ENCODE measurements around the gene CENPX. TPM values are rescaled to one million over a fixed set of nuclear protein-coding genes. Genes with fewer than 3 reads are reported as not detected.

CENPX gene
- total and polyA plus RNA-seq, 8 donors: 42.9 to 77.7 (median 49.8) TPM

GRCh38 chr17:81977211-81977808, 45.4 kb downstream of the CENPX start, which contains the start of gene ASPSCR1:
Gene ASPSCR1 (plus strand): TSS chr17:81977629. CDS start chr17:81977647, 18 bp downstream.
- DNase-seq: peak; percentile 91 to 97 (median 94)
- no peaks in the 10 kb centered on the region for H3K27me3 ChIP-seq
- TF ChIP-seq, protein P1, sequence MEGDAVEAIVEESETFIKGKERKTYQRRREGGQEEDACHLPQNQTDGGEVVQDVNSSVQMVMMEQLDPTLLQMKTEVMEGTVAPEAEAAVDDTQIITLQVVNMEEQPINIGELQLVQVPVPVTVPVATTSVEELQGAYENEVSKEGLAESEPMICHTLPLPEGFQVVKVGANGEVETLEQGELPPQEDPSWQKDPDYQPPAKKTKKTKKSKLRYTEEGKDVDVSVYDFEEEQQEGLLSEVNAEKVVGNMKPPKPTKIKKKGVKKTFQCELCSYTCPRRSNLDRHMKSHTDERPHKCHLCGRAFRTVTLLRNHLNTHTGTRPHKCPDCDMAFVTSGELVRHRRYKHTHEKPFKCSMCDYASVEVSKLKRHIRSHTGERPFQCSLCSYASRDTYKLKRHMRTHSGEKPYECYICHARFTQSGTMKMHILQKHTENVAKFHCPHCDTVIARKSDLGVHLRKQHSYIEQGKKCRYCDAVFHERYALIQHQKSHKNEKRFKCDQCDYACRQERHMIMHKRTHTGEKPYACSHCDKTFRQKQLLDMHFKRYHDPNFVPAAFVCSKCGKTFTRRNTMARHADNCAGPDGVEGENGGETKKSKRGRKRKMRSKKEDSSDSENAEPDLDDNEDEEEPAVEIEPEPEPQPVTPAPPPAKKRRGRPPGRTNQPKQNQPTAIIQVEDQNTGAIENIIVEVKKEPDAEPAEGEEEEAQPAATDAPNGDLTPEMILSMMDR (IDR thresholded peaks at IDR 0.05): no peak
- ATAC-seq: peak; percentile 95
- intact Hi-C loops (cut with DNase I): no loop called here
- H3K9me3 ChIP-seq: peaks cover 0 to 5% of the 10 kb centered on the region in 2 donors
- H3K36me3 ChIP-seq: peaks cover 0 to 5% of the 10 kb centered on the region in 2 donors
- H3K4me3 ChIP-seq: peak within 1 kb of the TSS; percentile 74 to 88
- peaks cover 10 to 35% of the 10 kb centered on the region in 2 donors for H3K4me1 ChIP-seq
- H3K27ac ChIP-seq: peak within 1 kb of the TSS; percentile 91 to 93

- Histone ChIP-seq H3K36me3 (peaks cover 0 to 5% of the 10 kb centered on the region in 2 donors), H3K27ac (peak overlapping the region; percentile 91 to 93), H3K9me3 (peaks cover 0 to 5% of the 10 kb centered on the region in 2 donors), H3K4me1 (peaks cover 10 to 35% of the 10 kb centered on the region in 2 donors), H3K27me3 (no peaks in the 10 kb centered on the region), H3K4me3 (peak overlapping the region; percentile 74 to 88)
- DNase-seq: peak in 2 of 4 donors; percentile 67 to 83
- intact Hi-C loops (cut with DNase I): no loop called here
- TF ChIP-seq, protein P1 (IDR thresholded peaks at IDR 0.05): no peak
- ATAC-seq: peak; percentile 36
These were observed 46.1 kb downstream of the CENPX start for GRCh38 chr17:81976332-81977210.

DNA sequence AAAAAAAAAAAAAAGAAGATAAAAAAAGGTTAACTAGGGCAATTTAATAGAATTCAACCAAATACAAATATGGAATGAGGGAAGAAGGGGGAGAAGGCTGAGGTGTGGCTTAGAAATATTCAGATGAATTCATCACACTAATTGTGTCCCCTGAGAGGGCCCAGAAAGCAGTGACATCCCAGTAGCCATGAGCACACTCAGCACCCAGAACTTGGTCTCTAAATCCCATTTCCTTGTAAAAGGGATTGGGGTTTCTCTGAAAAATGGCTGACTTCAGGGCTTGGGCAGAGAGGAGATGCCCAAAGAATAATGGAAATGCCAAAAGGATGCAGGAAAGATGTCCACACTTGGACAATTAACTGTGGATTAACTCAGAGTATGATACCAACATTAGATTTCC, 49.2 kb downstream of the CENPX start:
- Histone ChIP-seq H3K4me1 (peaks cover 6 to 16% of the 10 kb centered on the region in 2 donors), H3K27me3 (no peaks in the 10 kb centered on the region), H3K4me3 (no peak overlapping the region), H3K9me3 (peaks cover 0 to 5% of the 10 kb centered on the region in 2 donors), H3K27ac (no peak overlapping the region), H3K36me3 (no peaks in the 10 kb centered on the region)
- TF ChIP-seq, protein P1 (IDR thresholded peaks at IDR 0.05): no peak
- DNase-seq: no peak
- intact Hi-C loops (cut with DNase I): no loop called here
- no peak for ATAC-seq

DNA sequence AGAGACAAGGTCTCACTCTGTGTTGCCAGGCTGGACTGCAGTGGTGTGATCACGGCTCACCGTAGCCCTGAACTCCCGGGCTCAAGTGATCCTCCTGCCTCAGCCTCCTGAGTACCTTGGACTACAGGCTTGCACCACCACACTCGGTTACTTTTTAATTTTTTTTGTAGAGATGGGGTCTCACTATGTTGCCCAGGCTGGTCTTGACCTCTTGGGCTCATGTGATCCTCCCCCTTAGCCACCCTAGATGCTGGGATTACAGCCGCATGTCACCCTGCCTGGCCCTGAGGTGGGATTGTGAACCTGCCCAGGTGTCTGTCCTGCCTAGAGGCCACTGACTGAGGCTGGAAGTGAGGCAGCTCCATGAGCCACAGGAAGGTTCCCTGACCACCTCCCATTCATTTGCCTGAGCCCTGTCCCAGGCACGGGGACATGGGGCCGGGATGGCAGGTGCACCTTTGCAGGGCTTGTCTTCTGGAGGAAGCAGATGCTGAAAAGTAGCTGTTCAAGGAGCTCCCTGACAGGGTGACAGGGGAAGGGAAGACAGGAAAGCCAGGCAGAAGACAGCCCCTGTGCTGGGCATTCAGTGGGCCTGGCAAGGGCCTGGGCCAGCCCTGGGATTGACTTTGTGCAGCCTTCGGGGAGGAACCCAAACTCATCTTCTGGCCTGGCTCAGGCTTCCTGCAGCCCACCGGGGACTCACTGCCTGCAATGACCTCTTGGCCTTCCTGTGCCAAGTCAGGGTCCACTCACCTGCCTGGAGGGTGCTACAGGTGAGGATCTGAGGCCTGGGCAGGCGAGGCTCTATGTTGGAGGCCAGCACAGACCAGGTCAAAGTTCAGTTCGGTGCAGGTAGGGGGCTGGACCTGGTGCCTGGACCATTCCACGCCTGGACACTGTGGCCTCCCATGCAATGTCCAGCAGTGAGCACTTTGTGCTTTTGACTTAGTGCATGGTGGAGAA, 53.5 kb downstream of the CENPX start:
- Histone ChIP-seq H3K4me1 (peaks cover 18 to 32% of the 10 kb centered on the region in 2 donors), H3K36me3 (no peaks in the 10 kb centered on the region), H3K27me3 (peaks cover 0 to 40% of the 10 kb centered on the region in 2 donors), H3K27ac (no peak overlapping the region), H3K9me3 (peaks cover 0 to 5% of the 10 kb centered on the region in 2 donors), H3K4me3 (no peak overlapping the region)
- TF ChIP-seq, protein P1 (IDR thresholded peaks at IDR 0.05): no peak
- DNase-seq (no peak), ATAC-seq (no peak)
- intact Hi-C loops (cut with DNase I): no loop called here

Other genes with a start within 250 kb of the CENPX start
- under 1 TPM in 1 of 2 donors, not detected in 1; 0.13 TPM for gene GCGR, start 218.7 kb downstream of the CENPX start, total RNA-seq
- gene GCGR, start 218.7 kb downstream of the CENPX start, polyA plus RNA-seq (ENCODE audit: insufficient read length in 6 of 6): under 1 TPM in 4 of 6 donors, not detected in 2; 0.14 to 0.37 (median 0.29) TPM
- gene MCRIP1, start 189.6 kb downstream of the CENPX start, total RNA-seq: 10 to 100 TPM; 61.7 to 74.0 TPM
- gene MCRIP1, start 189.6 kb downstream of the CENPX start, polyA plus RNA-seq (ENCODE audit: insufficient read length in 6 of 6): 10 to 100 TPM; 67.6 to 97.6 (median 89.2) TPM
- not detected for gene PPP1R27, start 187.8 kb downstream of the CENPX start, total RNA-seq
- gene PPP1R27, start 187.8 kb downstream of the CENPX start, polyA plus RNA-seq (ENCODE audit: insufficient read length in 6 of 6): under 1 TPM in 2 of 6 donors, not detected in 4; 0.11 to 0.28 TPM
- 100 to 1,000 TPM; 851 to 935 TPM for gene P4HB, start 162.3 kb downstream of the CENPX start, total RNA-seq
- 100 to 1,000 TPM; 485 to 650 (median 511) TPM for gene P4HB, start 162.3 kb downstream of the CENPX start, polyA plus RNA-seq (ENCODE audit: insufficient read length in 6 of 6)
- 100 to 1,000 TPM; 339 to 481 TPM for gene ARHGDIA, start 151.5 kb downstream of the CENPX start, total RNA-seq
- gene ARHGDIA, start 151.5 kb downstream of the CENPX start, polyA plus RNA-seq (ENCODE audit: insufficient read length in 6 of 6): 100 to 1,000 TPM; 139 to 266 (median 174) TPM
- 10 to 100 TPM; 42.7 to 69.7 TPM for gene ALYREF, start 131.3 kb downstream of the CENPX start, total RNA-seq
- gene ALYREF, start 131.3 kb downstream of the CENPX start, polyA plus RNA-seq (ENCODE audit: insufficient read length in 6 of 6): 10 to 100 TPM; 60.4 to 85.9 (median 68.0) TPM
- gene ANAPC11, start 131.2 kb downstream of the CENPX start, total RNA-seq: 100 to 1,000 TPM; 121 to 124 TPM
- 100 to 1,000 TPM in 1 of 6 donors, 10 to 100 TPM in 5; 64.2 to 100 (median 82.8) TPM for gene ANAPC11, start 131.2 kb downstream of the CENPX start, polyA plus RNA-seq (ENCODE audit: insufficient read length in 6 of 6)
- under 1 TPM; 0.26 to 0.60 TPM for gene NPB, start 120.6 kb downstream of the CENPX start, total RNA-seq
- gene NPB, start 120.6 kb downstream of the CENPX start, polyA plus RNA-seq (ENCODE audit: insufficient read length in 6 of 6): 1 to 10 TPM in 5 of 6 donors, under 1 TPM in 1; 0.90 to 2.1 (median 1.4) TPM
- 10 to 100 TPM; 38.0 to 57.7 TPM for gene PCYT2, start 111.5 kb downstream of the CENPX start, total RNA-seq
- 10 to 100 TPM; 12.7 to 24.1 (median 17.3) TPM for gene PCYT2, start 111.5 kb downstream of the CENPX start, polyA plus RNA-seq (ENCODE audit: insufficient read length in 6 of 6)
- 10 to 100 TPM; 23.9 to 37.9 TPM for gene SIRT7, start 104.7 kb downstream of the CENPX start, total RNA-seq
- 10 to 100 TPM; 11.6 to 17.3 (median 12.6) TPM for gene SIRT7, start 104.7 kb downstream of the CENPX start, polyA plus RNA-seq (ENCODE audit: insufficient read length in 6 of 6)
- 10 to 100 TPM; 25.3 to 39.8 TPM for gene MAFG, start 95.1 kb downstream of the CENPX start, total RNA-seq
- 10 to 100 TPM in 4 of 6 donors, 1 to 10 TPM in 2; 8.1 to 14.6 (median 10.7) TPM for gene MAFG, start 95.1 kb downstream of the CENPX start, polyA plus RNA-seq (ENCODE audit: insufficient read length in 6 of 6)
- 10 to 100 TPM; 74.0 to 83.0 TPM for gene PYCR1, start 85.6 kb downstream of the CENPX start, total RNA-seq
- 10 to 100 TPM; 34.9 to 71.6 (median 38.0) TPM for gene PYCR1, start 85.6 kb downstream of the CENPX start, polyA plus RNA-seq (ENCODE audit: insufficient read length in 6 of 6)
- gene MYADML2, start 75.6 kb downstream of the CENPX start, total RNA-seq: not detected
- under 1 TPM in 5 of 6 donors, not detected in 1; 0.08 to 0.20 (median 0.09) TPM for gene MYADML2, start 75.6 kb downstream of the CENPX start, polyA plus RNA-seq (ENCODE audit: insufficient read length in 6 of 6)
- gene NOTUM, start 61.7 kb downstream of the CENPX start, total RNA-seq: 1 to 10 TPM in 1 of 2 donors, under 1 TPM in 1; 0.79 to 1.0 TPM
- 10 to 100 TPM; 40.3 to 71.4 (median 67.0) TPM for gene NOTUM, start 61.7 kb downstream of the CENPX start, polyA plus RNA-seq (ENCODE audit: insufficient read length in 6 of 6)
- 10 to 100 TPM; 35.1 to 40.2 TPM for gene ASPSCR1, start 45.2 kb downstream of the CENPX start, total RNA-seq
- 10 to 100 TPM; 36.0 to 64.3 (median 48.6) TPM for gene ASPSCR1, start 45.2 kb downstream of the CENPX start, polyA plus RNA-seq (ENCODE audit: insufficient read length in 6 of 6)
- 10 to 100 TPM; 16.9 to 20.7 TPM for gene LRRC45, start 427 bp upstream of the CENPX start, total RNA-seq
- gene LRRC45, start 427 bp upstream of the CENPX start, polyA plus RNA-seq (ENCODE audit: insufficient read length in 6 of 6): 10 to 100 TPM; 12.0 to 23.2 (median 17.6) TPM
- gene RAC3, start 8.8 kb upstream of the CENPX start, total RNA-seq: 10 to 100 TPM in 1 of 2 donors, 1 to 10 TPM in 1; 4.2 to 11.5 TPM
- 10 to 100 TPM; 11.1 to 23.4 (median 15.4) TPM for gene RAC3, start 8.8 kb upstream of the CENPX start, polyA plus RNA-seq (ENCODE audit: insufficient read length in 6 of 6)
- 100 to 1,000 TPM; 113 to 152 TPM for gene DCXR, start 14.8 kb upstream of the CENPX start, total RNA-seq
- 10 to 100 TPM; 56.0 to 81.5 (median 69.3) TPM for gene DCXR, start 14.8 kb upstream of the CENPX start, polyA plus RNA-seq (ENCODE audit: insufficient read length in 6 of 6)
- gene RFNG, start 28.9 kb upstream of the CENPX start, total RNA-seq: 10 to 100 TPM; 29.3 to 44.9 TPM
- gene RFNG, start 28.9 kb upstream of the CENPX start, polyA plus RNA-seq (ENCODE audit: insufficient read length in 6 of 6): 10 to 100 TPM; 35.2 to 52.7 (median 46.7) TPM
- 100 to 1,000 TPM in 1 of 2 donors, 10 to 100 TPM in 1; 75.3 to 101 TPM for gene GPS1, start 29.0 kb upstream of the CENPX start, total RNA-seq
- 10 to 100 TPM; 69.2 to 90.8 (median 78.8) TPM for gene GPS1, start 29.0 kb upstream of the CENPX start, polyA plus RNA-seq (ENCODE audit: insufficient read length in 6 of 6)
- 100 to 1,000 TPM; 102 to 103 TPM for gene DUS1L, start 42.9 kb upstream of the CENPX start, total RNA-seq
- 10 to 100 TPM; 55.7 to 95.8 (median 69.4) TPM for gene DUS1L, start 42.9 kb upstream of the CENPX start, polyA plus RNA-seq (ENCODE audit: insufficient read length in 6 of 6)
- gene FASN, start 75.4 kb upstream of the CENPX start, total RNA-seq: 100 to 1,000 TPM; 288 to 550 TPM
- gene FASN, start 75.4 kb upstream of the CENPX start, polyA plus RNA-seq (ENCODE audit: insufficient read length in 6 of 6): 10 to 100 TPM; 18.0 to 63.8 (median 36.0) TPM
- gene CCDC57, start 190.0 kb upstream of the CENPX start, total RNA-seq: 10 to 100 TPM; 41.7 to 54.5 TPM
- gene CCDC57, start 190.0 kb upstream of the CENPX start, polyA plus RNA-seq (ENCODE audit: insufficient read length in 6 of 6): 10 to 100 TPM; 50.4 to 73.4 (median 65.9) TPM
- 100 to 1,000 TPM in 1 of 2 donors, 10 to 100 TPM in 1; 71.2 to 149 TPM for gene SLC16A3, start 206.2 kb upstream of the CENPX start, total RNA-seq
- 10 to 100 TPM; 13.0 to 21.2 (median 17.8) TPM for gene SLC16A3, start 206.2 kb upstream of the CENPX start, polyA plus RNA-seq (ENCODE audit: insufficient read length in 6 of 6)

Data from left lung (tissue), 10 donors.